ENCODE results near the gene GSTA4. TPM values are rescaled to one million over a fixed set of nuclear protein-coding genes. Genes with fewer than 3 reads are reported as not detected.

GSTA4 gene
- total and polyA plus RNA-seq, 2 of the 13 experiments (the other 11 are each of a cell fraction or from before 2014, with no cell fraction given), result 34.1 to 53.6 TPM

DNA sequence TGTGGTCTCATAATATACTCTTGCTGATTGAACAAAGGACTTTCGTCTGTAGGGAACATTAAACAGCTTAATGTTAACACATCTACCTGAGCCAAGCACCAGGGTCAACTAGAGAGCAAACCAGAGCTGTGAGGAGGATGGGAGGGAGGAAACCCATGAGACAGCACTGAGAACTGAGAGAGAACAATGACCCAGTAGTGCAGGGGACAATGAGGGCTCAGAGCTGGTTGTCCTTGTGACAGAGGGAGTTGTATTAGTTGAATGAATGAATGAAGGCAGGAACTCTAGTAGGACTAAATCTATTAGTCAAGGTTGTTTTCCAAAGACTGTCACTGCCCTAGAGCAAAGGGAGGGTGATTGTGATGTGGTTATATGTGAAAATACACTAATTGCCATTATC is 28.2 kb upstream of the GSTA4 start:
- in situ Hi-C loops (cut with HindIII; ENCODE audit: extremely low pct_ligation_motif_present, low pct_unique_long_range_greater_than_20kb), result no loop called here
- WGBS (ENCODE audit: low lambda C conversion rate), result 100% methylated on average over 1 of the region's 1 CpG

DNA sequence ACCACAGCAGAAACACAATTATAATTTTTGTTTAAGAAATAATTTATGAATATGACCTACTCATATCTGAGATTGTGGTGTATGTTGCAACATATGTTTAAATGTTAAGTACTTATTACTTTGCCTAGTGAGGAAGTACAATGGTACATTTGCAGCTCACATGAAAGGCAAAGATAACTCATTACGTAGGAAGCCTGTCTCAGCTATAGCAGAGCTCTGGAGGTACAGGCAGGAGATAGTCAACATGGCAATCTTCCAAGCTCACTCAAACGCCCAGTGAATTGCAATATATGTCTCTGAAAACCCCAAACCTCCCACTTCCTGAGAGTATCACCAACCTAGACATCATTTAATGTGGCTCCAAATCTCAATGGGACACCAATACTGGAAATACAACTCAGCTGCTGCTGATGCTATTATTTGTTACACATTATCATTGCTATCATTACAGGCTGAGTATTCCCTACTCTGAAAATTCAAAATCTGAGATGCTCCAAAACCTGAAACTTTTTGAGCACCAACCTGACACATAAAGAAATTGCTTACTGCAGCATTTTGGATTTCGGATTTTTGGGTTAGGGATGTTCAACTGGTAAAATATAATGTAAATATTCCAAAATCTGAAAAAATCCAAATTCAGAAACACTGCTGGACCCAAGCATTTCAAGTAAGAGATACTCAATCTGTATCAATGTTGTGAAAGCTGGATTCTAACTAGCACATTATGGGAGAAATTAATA is 25.1 kb upstream of the GSTA4 start:
- Histone ChIP-seq H3K36me3 (replicated peaks in 1 of 2; ENCODE audit: control insufficient read depth in 1 of 2, insufficient read depth in 2 of 2, low read length in 2 of 2) (peaks cover 10 to 37% of the 10 kb centered on the region in 2 experiments), H3K9ac (ENCODE audit: insufficient read depth, low read depth, low read length) (no peak overlapping the region), H3K9me3 (ENCODE audit: low read length) (no peaks in the 10 kb centered on the region), H4K20me1 (ENCODE audit: insufficient read depth, low read length) (no peaks in the 10 kb centered on the region), H3K4me1 (ENCODE audit: insufficient read depth, low read length) (no peaks in the 10 kb centered on the region), H3K27ac (ENCODE audit: extremely low read length, insufficient read depth, low read length) (no peak overlapping the region), H3K4me3 (replicated peaks in 1 of 3; ENCODE audit: insufficient read depth in 1 of 3, low read depth in 2 of 3, low read length in 3 of 3) (no peak overlapping the region), H3K4me2 (ENCODE audit: low read depth, low read length) (no peak overlapping the region), H2AFZ (ENCODE audit: low read length) (no peak overlapping the region), H3K27me3 (ENCODE audit: control insufficient read depth in 1 of 2, insufficient read depth in 2 of 2, low read length in 2 of 2) (no peaks in the 10 kb centered on the region), H3K79me2 (ENCODE audit: insufficient read depth, low read length) (no peaks in the 10 kb centered on the region)
- TF ChIP-seq CEBPB (IDR thresholded peaks at IDR 0.05; ENCODE audit: borderline replicate concordance, low read depth, low read length) (0 out of 2 replicates have a peak, but pooled peaks have one; percentile 41), MAFK (conservative IDR thresholded peaks at IDR 0.05 in 1 of 2, IDR thresholded peaks at IDR 0.05 in 1 of 2; ENCODE audit: low read length in 2 of 2) (peak; percentile 85 to 93), MAFF (IDR thresholded peaks at IDR 0.05; ENCODE audit: low read depth, low read length) (peak; percentile 80)
- TF ChIP-seq, protein P1, sequence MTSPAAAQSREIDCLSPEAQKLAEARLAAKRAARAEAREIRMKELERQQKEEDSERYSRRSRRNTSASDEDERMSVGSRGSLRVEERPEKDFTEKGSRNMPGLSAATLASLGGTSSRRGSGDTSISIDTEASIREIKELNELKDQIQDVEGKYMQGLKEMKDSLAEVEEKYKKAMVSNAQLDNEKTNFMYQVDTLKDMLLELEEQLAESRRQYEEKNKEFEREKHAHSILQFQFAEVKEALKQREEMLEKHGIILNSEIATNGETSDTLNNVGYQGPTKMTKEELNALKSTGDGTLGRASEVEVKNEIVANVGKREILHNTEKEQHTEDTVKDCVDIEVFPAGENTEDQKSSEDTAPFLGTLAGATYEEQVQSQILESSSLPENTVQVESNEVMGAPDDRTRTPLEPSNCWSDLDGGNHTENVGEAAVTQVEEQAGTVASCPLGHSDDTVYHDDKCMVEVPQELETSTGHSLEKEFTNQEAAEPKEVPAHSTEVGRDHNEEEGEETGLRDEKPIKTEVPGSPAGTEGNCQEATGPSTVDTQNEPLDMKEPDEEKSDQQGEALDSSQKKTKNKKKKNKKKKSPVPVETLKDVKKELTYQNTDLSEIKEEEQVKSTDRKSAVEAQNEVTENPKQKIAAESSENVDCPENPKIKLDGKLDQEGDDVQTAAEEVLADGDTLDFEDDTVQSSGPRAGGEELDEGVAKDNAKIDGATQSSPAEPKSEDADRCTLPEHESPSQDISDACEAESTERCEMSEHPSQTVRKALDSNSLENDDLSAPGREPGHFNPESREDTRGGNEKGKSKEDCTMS (CRISPR knock-in tag; conservative IDR thresholded peaks at IDR 0.05), result no peak
- no peak for FAIRE-seq
- BruUV-seq (replicated peaks), result no TSS peak
- POLR2A ChIA-PET, result no interaction called here
- CTCF ChIA-PET (ENCODE audit: low intra/inter-chr PET ratio, low total read pairs), result no interaction called here
- no peak for ATAC-seq
- in situ Hi-C loops (cut with HindIII; ENCODE audit: extremely low pct_ligation_motif_present, low pct_unique_long_range_greater_than_20kb), result no loop called here
- 92% methylated on average over 3 of the region's 3 CpGs for WGBS (ENCODE audit: low lambda C conversion rate)
- DNase-seq (ENCODE audit: low spot score), result no peak
- intact Hi-C loops (cut with micrococcal nuclease; ENCODE audit: unreplicated experiment), result no loop called here

More for the DNA sequence above, 28.2 kb upstream of the GSTA4 start:
- no peaks in the 10 kb centered on the region for H3K9me3 ChIP-seq (ENCODE audit: low read length)
- no peak overlapping the region for H3K27ac ChIP-seq (ENCODE audit: extremely low read length, insufficient read depth, low read length)
- intact Hi-C loops (cut with micrococcal nuclease; ENCODE audit: unreplicated experiment), result no loop called here
- peaks cover 7 to 22% of the 10 kb centered on the region in 2 experiments for H3K36me3 ChIP-seq (replicated peaks in 1 of 2; ENCODE audit: control insufficient read depth in 1 of 2, insufficient read depth in 2 of 2, low read length in 2 of 2)
- H3K4me2 ChIP-seq (ENCODE audit: low read depth, low read length), result no peak overlapping the region
- ChIA-PET POLR2A (no interaction called here), CTCF (ENCODE audit: low intra/inter-chr PET ratio, low total read pairs) (no interaction called here)
- H3K79me2 ChIP-seq (ENCODE audit: insufficient read depth, low read length), result no peaks in the 10 kb centered on the region
- H3K4me3 ChIP-seq (replicated peaks in 1 of 3; ENCODE audit: insufficient read depth in 1 of 3, low read depth in 2 of 3, low read length in 3 of 3), result no peak overlapping the region
- no peak overlapping the region for H2AFZ ChIP-seq (ENCODE audit: low read length)
- no peak overlapping the region for H3K9ac ChIP-seq (ENCODE audit: insufficient read depth, low read depth, low read length)
- BruUV-seq (replicated peaks), result no TSS peak
- TF ChIP-seq, protein P2, sequence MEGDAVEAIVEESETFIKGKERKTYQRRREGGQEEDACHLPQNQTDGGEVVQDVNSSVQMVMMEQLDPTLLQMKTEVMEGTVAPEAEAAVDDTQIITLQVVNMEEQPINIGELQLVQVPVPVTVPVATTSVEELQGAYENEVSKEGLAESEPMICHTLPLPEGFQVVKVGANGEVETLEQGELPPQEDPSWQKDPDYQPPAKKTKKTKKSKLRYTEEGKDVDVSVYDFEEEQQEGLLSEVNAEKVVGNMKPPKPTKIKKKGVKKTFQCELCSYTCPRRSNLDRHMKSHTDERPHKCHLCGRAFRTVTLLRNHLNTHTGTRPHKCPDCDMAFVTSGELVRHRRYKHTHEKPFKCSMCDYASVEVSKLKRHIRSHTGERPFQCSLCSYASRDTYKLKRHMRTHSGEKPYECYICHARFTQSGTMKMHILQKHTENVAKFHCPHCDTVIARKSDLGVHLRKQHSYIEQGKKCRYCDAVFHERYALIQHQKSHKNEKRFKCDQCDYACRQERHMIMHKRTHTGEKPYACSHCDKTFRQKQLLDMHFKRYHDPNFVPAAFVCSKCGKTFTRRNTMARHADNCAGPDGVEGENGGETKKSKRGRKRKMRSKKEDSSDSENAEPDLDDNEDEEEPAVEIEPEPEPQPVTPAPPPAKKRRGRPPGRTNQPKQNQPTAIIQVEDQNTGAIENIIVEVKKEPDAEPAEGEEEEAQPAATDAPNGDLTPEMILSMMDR (CRISPR knock-in tag; IDR thresholded peaks at IDR 0.05), result no peak
- TF ChIP-seq ZNF20 (CRISPR knock-in tag; IDR thresholded peaks at IDR 0.05) (no peak), HMG20B (CRISPR knock-in tag; conservative IDR thresholded peaks at IDR 0.05) (no peak), FOSL2 (CRISPR knock-in tag; IDR thresholded peaks at IDR 0.05) (no peak)
- DNase-seq (ENCODE audit: low spot score) (no peak), ATAC-seq (no peak), FAIRE-seq (no peak)
- H3K4me1 ChIP-seq (ENCODE audit: insufficient read depth, low read length), result no peaks in the 10 kb centered on the region
- H4K20me1 ChIP-seq (ENCODE audit: insufficient read depth, low read length), result no peaks in the 10 kb centered on the region
- H3K27me3 ChIP-seq (ENCODE audit: control insufficient read depth in 1 of 2, insufficient read depth in 2 of 2, low read length in 2 of 2), result no peaks in the 10 kb centered on the region
